ENCODE results near the gene RRP1B. TPM values are rescaled to one million over a fixed set of nuclear protein-coding genes. Genes with fewer than 3 reads are reported as not detected.

RRP1B gene
- total RNA-seq, 1 experiment from 2014 or later = 30.7 TPM

- ChIA-PET CTCF (no interaction called here), POLR2A (no interaction called here)
- no peaks in the 10 kb centered on the region for H3K9me3 ChIP-seq (ENCODE audit: control insufficient read depth, insufficient read depth, low read depth, low read length)
- H3K27me3 ChIP-seq (ENCODE audit: control insufficient read depth, insufficient read depth, low read length) = no peaks in the 10 kb centered on the region
- DNase-seq (ENCODE audit: low read depth, low spot score) (no peak), ATAC-seq (no peak)
- TF ChIP-seq TCF7L2 (IDR thresholded peaks at IDR 0.05; ENCODE audit: low read depth, low read length) = no peak
- TF ChIP-seq REST (IDR thresholded peaks at IDR 0.05; ENCODE audit: insufficient read depth in 1 of 2, low read depth in 2 of 2, low read length in 1 of 2) = no peak
- TF ChIP-seq POLR2AphosphoS5 (IDR thresholded peaks at IDR 0.05; ENCODE audit: low read depth, low read length) = no peak
- no peak for TF ChIP-seq CTCF (IDR thresholded peaks at IDR 0.05)
- no peak for TF ChIP-seq SIN3A (IDR thresholded peaks at IDR 0.05; ENCODE audit: borderline replicate concordance, insufficient read depth, low read depth, low read length)
- no peak overlapping the region for H3K4me3 ChIP-seq (ENCODE audit: low read depth in 2 of 2, low read length in 2 of 2)
- peaks cover 2% of the 10 kb centered on the region; the same call in 1 of the 2 replicates for H3K4me1 ChIP-seq (ENCODE audit: control insufficient read depth, insufficient read depth, low read length)
- BruUV-seq (replicated peaks) = no TSS peak
- in situ Hi-C loops (cut with HindIII; ENCODE audit: low pct_unique_long_range_greater_than_20kb, low sequenced_read_pairs) = no loop called here
- intact Hi-C loops (cut with micrococcal nuclease; ENCODE audit: unreplicated experiment) = no loop called here
- no peak overlapping the region for H3K27ac ChIP-seq (ENCODE audit: low read length)
- H3K36me3 ChIP-seq (ENCODE audit: control insufficient read depth, insufficient read depth, low read length) = peaks cover under 1% of the 10 kb centered on the region; the same call in 1 of the 2 replicates
Observed at GRCh38 chr21:43665879-43666278, 6.5 kb downstream of the RRP1B start.

GRCh38 chr21:43667191-43667904 is 8.0 kb downstream of the RRP1B start:
- TF ChIP-seq POLR2AphosphoS5 (IDR thresholded peaks at IDR 0.05; ENCODE audit: low read depth, low read length) (no peak), REST (IDR thresholded peaks at IDR 0.05; ENCODE audit: insufficient read depth in 1 of 2, low read depth in 2 of 2, low read length in 1 of 2) (no peak), TCF7L2 (IDR thresholded peaks at IDR 0.05; ENCODE audit: low read depth, low read length) (no peak), SIN3A (IDR thresholded peaks at IDR 0.05; ENCODE audit: borderline replicate concordance, insufficient read depth, low read depth, low read length) (no peak), CTCF (IDR thresholded peaks at IDR 0.05) (no peak)
- ChIA-PET POLR2A (interaction anchor here (0.7 kb wide), 1 partner anchor 19 kb away, joined by 6 read pairs; no protein-coding TSS in a partner anchor), CTCF (no interaction called here)
- Histone ChIP-seq H3K4me1 (ENCODE audit: control insufficient read depth, insufficient read depth, low read length) (no peaks in the 10 kb centered on the region), H3K9me3 (ENCODE audit: control insufficient read depth, insufficient read depth, low read depth, low read length) (no peaks in the 10 kb centered on the region), H3K27me3 (ENCODE audit: control insufficient read depth, insufficient read depth, low read length) (no peaks in the 10 kb centered on the region), H3K36me3 (ENCODE audit: control insufficient read depth, insufficient read depth, low read length) (no peaks in the 10 kb centered on the region; the same call in 1 of the 2 replicates), H3K4me3 (ENCODE audit: low read depth in 2 of 2, low read length in 2 of 2) (no peak overlapping the region), H3K27ac (ENCODE audit: low read length) (no peak overlapping the region)
- ATAC-seq = no peak
- in situ Hi-C loops (cut with HindIII; ENCODE audit: low pct_unique_long_range_greater_than_20kb, low sequenced_read_pairs) = no loop called here
- intact Hi-C loops (cut with micrococcal nuclease; ENCODE audit: unreplicated experiment) = no loop called here
- BruUV-seq (replicated peaks) = no TSS peak
- DNase-seq (ENCODE audit: low read depth, low spot score) = no peak

Measured in Panc1 (cell line).